Smooth muscle cell of the umbilical artery (primary cell): ENCODE measurements around the gene RUNX2. TPM values are rescaled to one million over a fixed set of nuclear protein-coding genes. Genes with fewer than 3 reads are reported as not detected.

Experiments used
- total RNA-seq: library from RNA; depleted of rRNA; stranded (reverse); fragments of >200 nt; gene quantifications from 2 replicates; pipeline ENCODE4 v1.2.3, GENCODE V29; 2014

The RUNX2 gene
- total RNA-seq, result 5.0 and 8.3 TPM in 2 replicates

DNA sequence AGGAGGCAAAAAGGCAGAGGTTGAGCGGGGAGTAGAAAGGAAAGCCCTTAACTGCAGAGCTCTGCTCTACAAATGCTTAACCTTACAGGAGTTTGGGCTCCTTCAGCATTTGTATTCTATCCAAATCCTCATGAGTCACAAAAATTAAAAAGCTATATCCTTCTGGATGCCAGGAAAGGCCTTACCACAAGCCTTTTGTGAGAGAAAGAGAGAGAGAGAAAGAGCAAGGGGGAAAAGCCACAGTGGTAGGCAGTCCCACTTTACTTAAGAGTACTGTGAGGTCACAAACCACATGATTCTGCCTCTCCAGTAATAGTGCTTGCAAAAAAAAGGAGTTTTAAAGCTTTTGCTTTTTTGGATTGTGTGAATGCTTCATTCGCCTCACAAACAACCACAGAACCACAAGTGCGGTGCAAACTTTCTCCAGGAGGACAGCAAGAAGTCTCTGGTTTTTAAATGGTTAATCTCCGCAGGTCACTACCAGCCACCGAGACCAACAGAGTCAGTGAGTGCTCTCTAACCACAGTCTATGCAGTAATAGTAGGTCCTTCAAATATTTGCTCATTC lies at the start of gene RUNX2:
Gene RUNX2, plus strand, starts transcription at position 375 of the 567 bp plus-strand sequence. CDS start 397 bp downstream, outside the sequence.

DNA sequence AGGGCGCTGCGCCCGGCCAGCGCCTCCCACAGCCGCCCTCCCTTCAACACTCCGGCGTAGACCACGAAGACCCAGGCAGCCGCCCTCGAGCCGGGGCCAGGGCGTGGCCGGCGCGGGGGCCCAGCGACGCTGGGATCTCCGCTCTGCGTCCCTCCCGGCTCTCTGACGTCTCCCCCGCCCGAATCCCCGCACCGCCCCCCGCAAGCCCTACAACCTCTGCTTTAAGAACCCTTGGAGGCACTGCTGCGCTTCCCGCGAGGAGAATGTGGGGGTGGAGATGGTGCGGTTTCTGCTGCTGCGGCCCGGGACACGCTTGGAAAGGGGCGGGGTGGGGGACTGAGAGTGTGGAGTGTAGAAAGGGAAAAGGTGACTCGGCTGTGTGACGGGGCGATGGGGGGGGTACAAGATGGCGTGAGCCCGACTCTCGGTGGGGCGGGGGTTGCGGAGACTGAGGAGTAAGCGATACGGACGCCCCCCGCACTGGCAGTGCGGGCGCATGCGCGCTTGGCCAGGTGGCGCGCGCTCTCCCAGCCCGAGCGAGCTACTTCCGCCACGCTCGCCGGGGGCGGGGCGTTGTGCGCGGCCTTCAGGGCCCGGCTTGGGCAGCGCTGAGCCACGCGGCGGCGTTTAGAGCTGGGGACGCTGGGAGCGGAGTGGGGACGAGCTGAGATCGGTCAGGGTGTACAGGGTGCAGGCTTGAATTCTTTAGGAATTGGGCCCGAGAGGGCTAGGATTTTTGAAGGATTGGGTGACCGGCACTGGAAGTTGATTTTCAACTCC lies 49.6 kb downstream of the RUNX2 start, which contains the start of gene SUPT3H:
Gene SUPT3H, minus strand, starts transcription at position 381 of the 780 bp plus-strand sequence.

Other genes with a start within 250 kb of the RUNX2 start
- gene SUPT3H, start 49.6 kb downstream of the RUNX2 start, total RNA-seq, result 16.6 and 21.6 TPM in 2 replicates